Measurements from ENCODE around the gene LCE4A.

DNA sequence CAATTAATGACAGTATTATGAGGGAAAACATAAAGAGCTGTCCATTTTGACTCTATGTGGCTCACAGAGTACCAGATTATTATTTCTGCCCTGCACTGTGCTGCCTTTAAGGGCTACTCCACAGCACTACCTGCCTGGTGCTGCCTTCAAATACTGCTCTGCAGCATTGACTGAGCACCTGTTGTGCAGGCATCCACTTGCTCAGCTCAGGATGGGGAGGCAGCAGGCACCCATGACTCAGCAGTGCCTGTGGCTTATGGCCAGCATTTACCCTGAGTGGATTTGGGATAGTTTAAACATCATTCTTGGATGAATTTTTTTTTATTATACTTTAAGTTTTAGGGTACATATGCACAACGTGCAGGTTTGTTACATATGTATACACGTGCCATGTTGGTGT is 48.9 kb downstream of the LCE4A start:
- TF ChIP-seq ZSCAN20 (CRISPR knock-in tag; IDR thresholded peaks at IDR 0.05) = no peak
- TF ChIP-seq, protein P1, sequence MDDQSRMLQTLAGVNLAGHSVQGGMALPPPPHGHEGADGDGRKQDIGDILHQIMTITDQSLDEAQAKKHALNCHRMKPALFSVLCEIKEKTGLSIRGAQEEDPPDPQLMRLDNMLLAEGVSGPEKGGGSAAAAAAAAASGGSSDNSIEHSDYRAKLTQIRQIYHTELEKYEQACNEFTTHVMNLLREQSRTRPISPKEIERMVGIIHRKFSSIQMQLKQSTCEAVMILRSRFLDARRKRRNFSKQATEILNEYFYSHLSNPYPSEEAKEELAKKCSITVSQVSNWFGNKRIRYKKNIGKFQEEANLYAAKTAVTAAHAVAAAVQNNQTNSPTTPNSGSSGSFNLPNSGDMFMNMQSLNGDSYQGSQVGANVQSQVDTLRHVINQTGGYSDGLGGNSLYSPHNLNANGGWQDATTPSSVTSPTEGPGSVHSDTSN (IDR thresholded peaks at IDR 0.05) = no peak
- TF ChIP-seq EP300 (IDR thresholded peaks at IDR 0.05) = no peak
- TF ChIP-seq RCOR1 (IDR thresholded peaks at IDR 0.05; ENCODE audit: low read depth, low read length) = no peak

Data from A549 (cell line).